Left ventricle myocardium superior (tissue), 1 donor: ENCODE data around the gene YWHAB. TPM values are rescaled to one million over a fixed set of nuclear protein-coding genes. Genes with fewer than 3 reads are reported as not detected.
A peak's percentile ranks its signal among the peaks of the same experiment; 100 is the strongest.
"Not testable (repeated sequence)": the region's sequence is repeated elsewhere in the genome, so short reads cannot be mapped to it uniquely, and the experiment has no call there.

Experiments
- ATAC-seq: fragments of 200-7000 bp; cut with Tn5 transposase; one replicate; pipeline ENCODE4 v1.9.1; 2020; ENCODE audit warnings: mild to moderate bottlenecking, moderate library complexity
- DNase-seq: peaks from one replicate; pipeline ENCODE4 v3.0.0-alpha.2; 2020
- intact Hi-C: fragments of 100-400 bp; cut with micrococcal nuclease; formaldehyde crosslinking; loops from one replicate; pipeline ENCODE4 v1.11.0; 2022
- total RNA-seq: library from RNA; stranded (reverse); fragmentation: NEBNext Ultra II Directional; extraction: Animal tissue kit (Norgen Biotek cat#: 25700); gene quantifications from one replicate; pipeline ENCODE4 v1.2.1, GENCODE V29; 2021
- donor health status: DM: no; HTN: yes; CAD: no; lungs with severe emphysema.

YWHAB gene
- total RNA-seq, 1 donor from 2014 or later, result 108 TPM

GRCh38 chr20:44863365-44864084 is 22.0 kb upstream of the YWHAB start:
- intact Hi-C loops, DNase-seq: not testable (repeated sequence)
- peak; percentile 77 for ATAC-seq

GRCh38 chr20:44864493-44864892 is 21.0 kb upstream of the YWHAB start:
- intact Hi-C loops, ATAC-seq, DNase-seq: not testable (repeated sequence)

- intact Hi-C loops, result loop anchor here (5.0 kb wide), 1 partner anchor 120 kb away; the partner anchor contains the start of gene KCNK15
- no peak for ATAC-seq
- no peak for DNase-seq
Measured at GRCh38 chr20:44866703-44867335, 18.7 kb upstream of the YWHAB start.

GRCh38 chr20:44869471-44869870 is 16.0 kb upstream of the YWHAB start:
- no peak for ATAC-seq
- intact Hi-C loops, result loop anchor here (5.0 kb wide), 1 partner anchor 122 kb away; the partner anchor contains the start of gene KCNK15
- DNase-seq, result no peak

GRCh38 chr20:44882360-44882759 is 3.1 kb upstream of the YWHAB start:
- ATAC-seq, DNase-seq, intact Hi-C loops: not testable (repeated sequence)

GRCh38 chr20:44883214-44883902 is 2.1 kb upstream of the YWHAB start:
- intact Hi-C loops, result no loop called here
- DNase-seq (no peak), ATAC-seq (no peak)

GRCh38 chr20:44884907-44885391 is 556 bp upstream of the YWHAB start:
- no peak for DNase-seq
- no peak for ATAC-seq
- intact Hi-C loops, result no loop called here

GRCh38 chr20:44886266-44886651 is 754 bp downstream of the YWHAB start:
- intact Hi-C loops, result no loop called here
- no peak for ATAC-seq
- DNase-seq, result no peak

GRCh38 chr20:44886828-44887227 is 1.3 kb downstream of the YWHAB start:
- ATAC-seq (no peak), DNase-seq (no peak)
- intact Hi-C loops, result no loop called here

- no peak for DNase-seq
- intact Hi-C loops, result no loop called here
- ATAC-seq, result no peak
Measured at GRCh38 chr20:44887466-44887865, 2.0 kb downstream of the YWHAB start.

- intact Hi-C loops, result no loop called here
- DNase-seq (no peak), ATAC-seq (no peak)
Measured at GRCh38 chr20:44888226-44889103, 3.0 kb downstream of the YWHAB start.

- ATAC-seq (no peak), DNase-seq (no peak)
- intact Hi-C loops, result no loop called here
Measured at GRCh38 chr20:44891826-44892225, 6.3 kb downstream of the YWHAB start.

- DNase-seq, result no peak
- ATAC-seq, result no peak
- intact Hi-C loops, result no loop called here
Measured at GRCh38 chr20:44894959-44895358, 9.5 kb downstream of the YWHAB start.

GRCh38 chr20:44896583-44896982 is 11.1 kb downstream of the YWHAB start:
- intact Hi-C loops, result no loop called here
- DNase-seq (no peak), ATAC-seq (peak; percentile 38)

GRCh38 chr20:44897133-44897532 is 11.6 kb downstream of the YWHAB start:
- DNase-seq (no peak), ATAC-seq (no peak)
- intact Hi-C loops, result no loop called here

- DNase-seq (no peak), ATAC-seq (no peak)
- intact Hi-C loops, result no loop called here
Measured at GRCh38 chr20:44900231-44900854, 14.8 kb downstream of the YWHAB start.

GRCh38 chr20:44901974-44902373 is 16.5 kb downstream of the YWHAB start:
- DNase-seq (no peak), ATAC-seq (no peak)
- intact Hi-C loops, result no loop called here

GRCh38 chr20:44904377-44904776 is 18.9 kb downstream of the YWHAB start:
- ATAC-seq, result no peak
- intact Hi-C loops, result no loop called here
- DNase-seq, result no peak
